HepG2 (cell line): ENCODE measurements around the gene ZCCHC4. TPM values are rescaled to one million over a fixed set of nuclear protein-coding genes. Genes with fewer than 3 reads are reported as not detected.

Experiments
- ATF4 ChIP-seq, 2 experiments: fragments of 450-650 bp in 1 of 2; sonication (generic) in 1 of 2; formaldehyde crosslinking; IDR thresholded peaks; 2 replicates each; pipeline versions ENCODE4 v1.5.0 to v1.8.0; 2020 to 2022; ENCODE audit warnings: mild to moderate bottlenecking in 1 of 2, missing genetic modification reagents in 1 of 2
- CEBPZ ChIP-seq: IDR thresholded peaks from 2 replicates; pipeline ENCODE4 v1.6.1; 2012; ENCODE audit warnings: low read length, improper control_type of control experiment
- GPN1 ChIP-seq: sonication (generic); formaldehyde crosslinking; IDR thresholded peaks from 2 replicates; pipeline ENCODE4 v1.5.1; 2020; ENCODE audit warnings: missing genetic modification reagents, borderline replicate concordance
- HMGXB3 ChIP-seq: sonication (generic); formaldehyde crosslinking; IDR thresholded peaks from 2 replicates; pipeline ENCODE4 v1.4.0; 2020; ENCODE audit warnings: missing genetic modification reagents, borderline replicate concordance
- HNF4G ChIP-seq, 2 experiments: sonication (generic) in 1 of 2; formaldehyde crosslinking in 1 of 2; IDR thresholded peaks; 2 replicates each; pipeline versions ENCODE4 v1.4.0 to v1.6.1; 2011 to 2020; ENCODE audit warnings: borderline replicate concordance in 2 of 2, low read depth in 2 of 2, mild to moderate bottlenecking in 2 of 2, low read length in 1 of 2, missing genetic modification reagents in 1 of 2, moderate library complexity in 1 of 2
- HNRNPH1 ChIP-seq: fragments of 200-400 bp; formaldehyde crosslinking; optimal IDR thresholded peaks from 2 replicates; pipeline ENCODE3; 2017; ENCODE audit warnings: mild to moderate bottlenecking, low read depth, low read length
- JDP2 ChIP-seq: sonication (generic); formaldehyde crosslinking; IDR thresholded peaks from 2 replicates; pipeline ENCODE4 v1.8.1; 2022; ENCODE audit warnings: missing genetic modification reagents, borderline replicate concordance
- MAFG ChIP-seq: sonication (generic); formaldehyde crosslinking; IDR thresholded peaks from 2 replicates; pipeline ENCODE4 v1.5.1; 2020; ENCODE audit warnings: mild to moderate bottlenecking, missing genetic modification reagents
- MTA3 ChIP-seq: sonication (generic); formaldehyde crosslinking; IDR thresholded peaks from 2 replicates; pipeline ENCODE4 v1.4.0; 2020; ENCODE audit warnings: missing genetic modification reagents
- NPAS2 ChIP-seq: sonication (generic); formaldehyde crosslinking; IDR thresholded peaks from 2 replicates; pipeline ENCODE4 v1.8.0; 2022; ENCODE audit warnings: mild to moderate bottlenecking, missing genetic modification reagents, borderline replicate concordance
- RARG ChIP-seq: sonication (generic); formaldehyde crosslinking; IDR thresholded peaks from 2 replicates; pipeline ENCODE4 v1.4.0; 2020; ENCODE audit warnings: low read depth, mild to moderate bottlenecking, missing genetic modification reagents
- RORA ChIP-seq: sonication (generic); formaldehyde crosslinking; IDR thresholded peaks from 2 replicates; pipeline ENCODE4 v1.5.0; 2020; ENCODE audit warnings: mild to moderate bottlenecking, missing genetic modification reagents, moderate library complexity
- SAFB2 ChIP-seq: sonication (generic); formaldehyde crosslinking; IDR thresholded peaks from 2 replicates; pipeline ENCODE4 v1.5.1; 2020; ENCODE audit warnings: missing genetic modification reagents, low read depth, mild to moderate bottlenecking, borderline replicate concordance
- TMF1 ChIP-seq: sonication (generic); formaldehyde crosslinking; IDR thresholded peaks from 2 replicates; pipeline ENCODE4 v1.8.1; 2022; ENCODE audit warnings: low read depth, missing genetic modification reagents
- ZNF564 ChIP-seq: sonication (generic); formaldehyde crosslinking; IDR thresholded peaks from 2 replicates; pipeline ENCODE4 v1.8.1; 2023; ENCODE audit warnings: mild to moderate bottlenecking, missing genetic modification reagents
- ZNF598 ChIP-seq: sonication (generic); formaldehyde crosslinking; IDR thresholded peaks from 2 replicates; pipeline ENCODE4 v1.5.1; 2020; ENCODE audit warnings: mild to moderate bottlenecking, missing genetic modification reagents, borderline replicate concordance
- ZNF615 ChIP-seq: sonication (generic); formaldehyde crosslinking; IDR thresholded peaks from 2 replicates; pipeline ENCODE4 v1.5.0; 2020; ENCODE audit warnings: mild to moderate bottlenecking, missing genetic modification reagents, borderline replicate concordance
- ZNF660 ChIP-seq: sonication (generic); formaldehyde crosslinking; IDR thresholded peaks from 2 replicates; pipeline ENCODE4 v1.5.1; 2020; ENCODE audit warnings: mild to moderate bottlenecking, low read depth, missing genetic modification reagents, borderline replicate concordance
- ZNF672 ChIP-seq: sonication (generic); formaldehyde crosslinking; IDR thresholded peaks from 2 replicates; pipeline ENCODE4 v1.8.1; 2022; ENCODE audit warnings: missing genetic modification reagents
- ZNF75D ChIP-seq: sonication (generic); formaldehyde crosslinking; IDR thresholded peaks from 2 replicates; pipeline ENCODE4 v1.8.1; 2023; ENCODE audit warnings: missing genetic modification reagents, mild to moderate bottlenecking, borderline replicate concordance
- polyA plus RNA-seq, 8 experiments: library from polyadenylated mRNA; depleted of rRNA in 3 of 8; stranded (reverse) in 7 of 8; unstranded in 1 of 8; fragments of >200 nt; fragmentation: Illumina TruSeq in 4 of 8; extraction: Trizol in 4 of 8; gene quantifications; 2 replicates each; pipeline versions ENCODE4 v1.2.1 to v1.2.3, GENCODE V29; 2011 to 2016; ENCODE audit warnings: low read depth in 4 of 8, missing spikeins in 1 of 8, mixed read lengths in 1 of 8; ENCODE audit not compliant: insufficient read depth in 1 of 8
- total RNA-seq, 5 experiments: library from RNA; depleted of rRNA; stranded (reverse); fragments of >200 nt; fragmentation: Illumina TruSeq; extraction: Trizol; gene quantifications; 2 replicates each; pipeline ENCODE4 v1.2.3, GENCODE V29; 2016; ENCODE audit warnings: low read depth in 1 of 5

ZCCHC4 gene
- total and polyA plus RNA-seq, 2 of the 13 experiments (the other 11 are each of a cell fraction or from before 2014, with no cell fraction given), result 13.2 to 15.0 TPM

- no peak for TF ChIP-seq ZNF75D (CRISPR knock-in tag)
- peak; percentile 74; the same call in 1 of the 2 replicates for TF ChIP-seq ZNF564
- TF ChIP-seq NPAS2 (CRISPR knock-in tag), result no peak
- no peak for TF ChIP-seq RARG (CRISPR knock-in tag)
- TF ChIP-seq MAFG (CRISPR knock-in tag), result no peak
- peak; percentile 35; the same call in 1 of the 2 replicates for TF ChIP-seq HNF4G (IDR thresholded peaks at IDR 0.05; ENCODE audit: borderline replicate concordance, low read depth, low read length)
- TF ChIP-seq HNF4G (CRISPR knock-in tag; IDR thresholded peaks at IDR 0.05; ENCODE audit: borderline replicate concordance, low read depth), result peak; percentile 82
- TF ChIP-seq ZNF660 (CRISPR knock-in tag), result no peak
- TF ChIP-seq CEBPZ, result no peak
- 0 out of 2 replicates have a peak, but pooled peaks have one; percentile 55 for TF ChIP-seq TMF1
- no peak for TF ChIP-seq RORA (CRISPR knock-in tag)
- no peak for TF ChIP-seq GPN1 (CRISPR knock-in tag)
- peak in 1 of 2 experiments; percentile 74; a peak in 2 of 4 replicates for TF ChIP-seq ATF4 (CRISPR knock-in tag; IDR thresholded peaks at IDR 0.05)
- no peak for TF ChIP-seq MTA3 (CRISPR knock-in tag)
- peak; percentile 93 for TF ChIP-seq ZNF615 (CRISPR knock-in tag)
- TF ChIP-seq SAFB2, result no peak
- TF ChIP-seq HMGXB3 (CRISPR knock-in tag), result peak; percentile 93
- no peak for TF ChIP-seq HNRNPH1
- TF ChIP-seq JDP2 (CRISPR knock-in tag), result no peak
- TF ChIP-seq ZNF672 (CRISPR knock-in tag), result 0 out of 2 replicates have a peak, but pooled peaks have one; percentile 81
- TF ChIP-seq ZNF598 (CRISPR knock-in tag), result peak; percentile 80; the same call in 1 of the 2 replicates
These were observed at the start of gene ZCCHC4 (continued) for GRCh38 chr4:25312496-25313200.
